NCI-H2171 treated with DMSO at 0.1 percent for 48 hours (cell line): ENCODE results near the gene MTM1.

Experiments
- DNase-seq: peaks from one replicate; lab custom pipeline; 2025; lab: John Stamatoyannopoulos, UW

MTM1 gene

GRCh38 chrX:150548684-150549083 lies 19.7 kb upstream of the MTM1 start:
- no peak for DNase-seq

GRCh38 chrX:150551963-150552362 lies 16.5 kb upstream of the MTM1 start:
- DNase-seq: no peak

GRCh38 chrX:150558424-150558823 lies 10.0 kb upstream of the MTM1 start:
- DNase-seq: no peak

GRCh38 chrX:150564838-150565237 lies 3.6 kb upstream of the MTM1 start:
- no peak for DNase-seq

GRCh38 chrX:150565551-150565950 lies 2.9 kb upstream of the MTM1 start:
- no peak for DNase-seq

GRCh38 chrX:150566734-150567182 lies 1.7 kb upstream of the MTM1 start:
- DNase-seq: no peak

- no peak for DNase-seq
These were observed 639 bp upstream of the MTM1 start for GRCh38 chrX:150567645-150568319.

GRCh38 chrX:150569155-150569477 lies 695 bp downstream of the MTM1 start:
- DNase-seq: peak; percentile 7

GRCh38 chrX:150570512-150570911 lies 2.1 kb downstream of the MTM1 start:
- no peak for DNase-seq

- no peak for DNase-seq
These were observed 3.8 kb downstream of the MTM1 start for GRCh38 chrX:150572206-150572605.

GRCh38 chrX:150573106-150573505 lies 4.7 kb downstream of the MTM1 start:
- DNase-seq: no peak

GRCh38 chrX:150573702-150574101 lies 5.3 kb downstream of the MTM1 start:
- DNase-seq: no peak

GRCh38 chrX:150574559-150575418 lies 6.4 kb downstream of the MTM1 start:
- no peak for DNase-seq

- no peak for DNase-seq
These were observed 7.0 kb downstream of the MTM1 start for GRCh38 chrX:150575419-150575814.

- no peak for DNase-seq
These were observed 8.8 kb downstream of the MTM1 start for GRCh38 chrX:150577174-150577573.

GRCh38 chrX:150581093-150581775 lies 12.8 kb downstream of the MTM1 start:
- no peak for DNase-seq

GRCh38 chrX:150582338-150582948 lies 14.0 kb downstream of the MTM1 start:
- DNase-seq: no peak

GRCh38 chrX:150587585-150588503 lies 19.4 kb downstream of the MTM1 start:
- DNase-seq: no peak

- DNase-seq: no peak
These were observed 26.2 kb downstream of the MTM1 start for GRCh38 chrX:150594584-150594983.

GRCh38 chrX:150599226-150599625 lies 30.8 kb downstream of the MTM1 start:
- no peak for DNase-seq

GRCh38 chrX:150602296-150602695 lies 33.9 kb downstream of the MTM1 start:
- no peak for DNase-seq
